Kidney (tissue), 14 donors: ENCODE results near the gene ZNF511. TPM values are rescaled to one million over a fixed set of nuclear protein-coding genes. Genes with fewer than 3 reads are reported as not detected.
"Not testable (repeated sequence)": the region's sequence is repeated elsewhere in the genome, so short reads cannot be mapped to it uniquely, and the experiment has no call there.

ENCODE experiments used
- DNase-seq, 5 donors: peaks; one replicate each; pipeline ENCODE4 v3.0.0-alpha.2; 2013 to 2020
- FAIRE-seq: peaks from 2 replicates; lab custom pipeline; 2012; peaks lifted over from hg19 to GRCh38; lab: Jason Lieb, UNC
- H3K27ac ChIP-seq, 2 donors: one replicate each; pipeline ENCODE4 v1.7.0; 2013; ENCODE audit warnings: low read depth in 2 of 2, low read length in 2 of 2, inconsistent platforms in 1 of 2
- H3K27me3 ChIP-seq: one replicate; pipeline ENCODE4 v1.7.1; 2013; ENCODE audit warnings: low read length, inconsistent platforms; ENCODE audit not compliant: control insufficient read depth, insufficient read depth
- H3K36me3 ChIP-seq, 3 donors: one replicate each; pipeline versions ENCODE4 v1.7.0 to v1.7.1; 2013; ENCODE audit warnings: low read length in 3 of 3, control low read depth in 1 of 3, inconsistent platforms in 1 of 3; ENCODE audit not compliant: insufficient read depth in 3 of 3, control insufficient read depth in 2 of 3
- H3K4me1 ChIP-seq, 3 donors: one replicate each; pipeline versions ENCODE4 v1.7.0 to v1.7.1; 2013; ENCODE audit warnings: low read length in 3 of 3, inconsistent platforms in 1 of 3, low read depth in 1 of 3; ENCODE audit not compliant: control insufficient read depth in 2 of 3, insufficient read depth in 2 of 3
- H3K4me3 ChIP-seq, 3 donors: one replicate each; pipeline versions ENCODE4 v1.7.0 to v1.8.1; 2013; ENCODE audit warnings: low read length in 3 of 3, control low read depth in 1 of 3, inconsistent platforms in 1 of 3
- H3K9ac ChIP-seq, 3 donors: one replicate each; pipeline versions ENCODE4 v1.7.0 to v1.7.1; 2013; ENCODE audit warnings: low read length in 3 of 3, control low read depth in 1 of 3, inconsistent platforms in 1 of 3
- H3K9me3 ChIP-seq, 3 donors: one replicate each; pipeline versions ENCODE4 v1.7.0 to v1.7.1; 2013; ENCODE audit warnings: low read length in 3 of 3, control low read depth in 1 of 3, inconsistent platforms in 1 of 3; ENCODE audit not compliant: control insufficient read depth in 2 of 3, insufficient read depth in 1 of 3
- intact Hi-C: fragments of 100-400 bp; cut with DNase I; formaldehyde crosslinking; loops from one replicate; pipeline ENCODE4 v1.11.1; 2022
- polyA plus RNA-seq: library from polyadenylated mRNA; stranded (reverse); fragments of 350-450 nt; fragmentation: Illumina TruSeq; extraction: RNeasy Lipid Tissue Mini Kit (QIAGEN cat#74804); gene quantifications from one replicate; pipeline ENCODE4 v1.2.3, GENCODE V29; 2014; ENCODE audit warnings: low read depth, low replicate concordance; ENCODE audit not compliant: insufficient read depth
- total RNA-seq: library from RNA; stranded (reverse); fragmentation: NEBNext Ultra II Directional; extraction: Animal tissue kit (Norgen Biotek cat#: 25700); gene quantifications from one replicate; pipeline ENCODE4 v1.2.1, GENCODE V29; 2021
- TF ChIP-seq, protein P1 (sequence below): IDR thresholded peaks from 3 replicates; pipeline ENCODE4 v1.5.1; 2012; ENCODE audit warnings: mild to moderate bottlenecking, moderate library complexity, borderline replicate concordance; ENCODE audit not compliant: insufficient read depth; ENCODE audit errors: extremely low read depth
- donor health status: control.
- donor health status: control.
- donor health status: control.
- donor health status: control.
- donor health status: control.
- donor health status: DM: yes; HTN: yes; CAD: no.
- donor health status: Normal renal cell carcinoma (clear cell type).

Gene ZNF511
- total and polyA plus RNA-seq, 2 donors from 2014 or later: 35.6 to 50.7 TPM

- H3K9me3 ChIP-seq: no peaks in the 10 kb centered on the region
- H3K27me3 ChIP-seq: peaks cover 6% of the 10 kb centered on the region
- no peak overlapping the region for H3K9ac ChIP-seq
- H3K4me1 ChIP-seq: peaks cover 0 to 2% (median 0%) of the 10 kb centered on the region in 3 donors
- no peak for FAIRE-seq
- H3K36me3 ChIP-seq: peaks cover 0 to 4% (median 2%) of the 10 kb centered on the region in 3 donors
- intact Hi-C loops: no loop called here
- no peak overlapping the region for H3K4me3 ChIP-seq
- no peak overlapping the region for H3K27ac ChIP-seq
- TF ChIP-seq, protein P1, sequence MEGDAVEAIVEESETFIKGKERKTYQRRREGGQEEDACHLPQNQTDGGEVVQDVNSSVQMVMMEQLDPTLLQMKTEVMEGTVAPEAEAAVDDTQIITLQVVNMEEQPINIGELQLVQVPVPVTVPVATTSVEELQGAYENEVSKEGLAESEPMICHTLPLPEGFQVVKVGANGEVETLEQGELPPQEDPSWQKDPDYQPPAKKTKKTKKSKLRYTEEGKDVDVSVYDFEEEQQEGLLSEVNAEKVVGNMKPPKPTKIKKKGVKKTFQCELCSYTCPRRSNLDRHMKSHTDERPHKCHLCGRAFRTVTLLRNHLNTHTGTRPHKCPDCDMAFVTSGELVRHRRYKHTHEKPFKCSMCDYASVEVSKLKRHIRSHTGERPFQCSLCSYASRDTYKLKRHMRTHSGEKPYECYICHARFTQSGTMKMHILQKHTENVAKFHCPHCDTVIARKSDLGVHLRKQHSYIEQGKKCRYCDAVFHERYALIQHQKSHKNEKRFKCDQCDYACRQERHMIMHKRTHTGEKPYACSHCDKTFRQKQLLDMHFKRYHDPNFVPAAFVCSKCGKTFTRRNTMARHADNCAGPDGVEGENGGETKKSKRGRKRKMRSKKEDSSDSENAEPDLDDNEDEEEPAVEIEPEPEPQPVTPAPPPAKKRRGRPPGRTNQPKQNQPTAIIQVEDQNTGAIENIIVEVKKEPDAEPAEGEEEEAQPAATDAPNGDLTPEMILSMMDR: no peak
- DNase-seq: peak in 1 of 5 donors; percentile 17
These were observed 8.0 kb downstream of the ZNF511 start for GRCh38 chr10:133316732-133317131.

DNA sequence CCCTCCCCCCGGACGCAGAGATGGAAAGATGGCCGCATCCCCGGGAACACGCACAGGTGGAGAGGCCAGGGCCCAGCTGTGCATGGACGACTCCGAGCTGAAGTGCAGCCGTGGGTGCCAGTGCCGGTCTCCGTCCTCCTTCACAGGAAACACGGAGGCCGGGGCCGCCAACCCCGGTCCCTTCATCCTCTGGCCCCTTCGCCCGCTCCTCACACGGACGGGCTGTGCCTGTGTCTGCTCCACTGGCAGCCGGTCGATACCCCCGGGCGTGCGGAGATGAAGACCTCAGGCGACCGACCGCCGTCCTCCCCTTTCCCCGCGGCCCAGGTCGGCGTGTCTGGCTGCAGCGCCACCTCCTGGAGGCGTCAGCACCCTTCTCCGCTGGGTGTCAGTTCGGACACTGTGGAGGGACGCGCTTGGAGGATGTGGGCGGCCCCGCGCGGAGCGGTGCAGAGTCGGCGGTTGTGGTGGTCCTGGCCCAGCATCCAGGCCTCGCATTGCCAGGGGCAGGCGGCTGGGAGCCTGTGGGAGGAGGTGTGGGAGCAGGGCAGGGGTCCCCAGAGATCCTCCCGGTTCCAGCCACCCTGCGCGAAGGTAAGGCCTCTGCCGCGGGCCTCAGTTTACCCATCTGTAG lies 9.9 kb downstream of the ZNF511 start:
- no peak overlapping the region for H3K9ac ChIP-seq
- TF ChIP-seq, protein P1: peak; percentile 67
- DNase-seq (peak; percentile 73 to 87 (median 81)), FAIRE-seq (no peak)
- H3K36me3 ChIP-seq: no peaks in the 10 kb centered on the region
- intact Hi-C loops: no loop called here
- no peak overlapping the region for H3K27ac ChIP-seq
- no peaks in the 10 kb centered on the region for H3K9me3 ChIP-seq
- H3K4me3 ChIP-seq: no peak overlapping the region
- H3K4me1 ChIP-seq: peaks cover 0 to 2% (median 0%) of the 10 kb centered on the region in 3 donors
- peaks cover 6% of the 10 kb centered on the region for H3K27me3 ChIP-seq

DNA sequence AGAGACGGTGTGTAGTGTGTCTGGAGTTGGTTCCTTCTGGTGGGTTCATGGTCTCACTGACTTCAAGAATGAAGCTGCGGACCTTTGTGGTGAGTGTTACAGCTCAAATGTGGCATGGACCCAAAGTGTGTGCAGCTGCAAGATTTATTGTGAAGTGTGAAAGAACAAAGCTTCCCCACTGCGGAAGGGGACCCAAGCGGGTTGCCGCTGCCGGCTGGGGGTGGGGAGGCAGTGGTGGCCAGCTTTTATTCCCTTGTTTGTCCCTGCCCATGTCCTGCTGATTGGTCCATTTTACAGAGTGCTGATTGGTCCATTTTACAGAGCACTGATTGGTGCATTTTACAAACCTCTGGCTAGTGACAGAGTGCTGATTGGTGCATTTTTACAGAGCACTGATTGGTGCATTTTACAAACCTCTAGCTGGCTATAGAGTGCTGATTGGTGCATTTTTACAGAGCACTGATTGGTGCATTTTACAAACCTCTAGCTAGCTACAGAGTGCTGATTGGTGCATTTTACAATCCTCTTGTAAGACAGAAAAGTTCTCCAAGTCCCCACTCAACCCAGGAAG lies 12.2 kb downstream of the ZNF511 start:
- not testable (repeated sequence) for H3K9me3 ChIP-seq, H3K4me3 ChIP-seq, FAIRE-seq

DNA sequence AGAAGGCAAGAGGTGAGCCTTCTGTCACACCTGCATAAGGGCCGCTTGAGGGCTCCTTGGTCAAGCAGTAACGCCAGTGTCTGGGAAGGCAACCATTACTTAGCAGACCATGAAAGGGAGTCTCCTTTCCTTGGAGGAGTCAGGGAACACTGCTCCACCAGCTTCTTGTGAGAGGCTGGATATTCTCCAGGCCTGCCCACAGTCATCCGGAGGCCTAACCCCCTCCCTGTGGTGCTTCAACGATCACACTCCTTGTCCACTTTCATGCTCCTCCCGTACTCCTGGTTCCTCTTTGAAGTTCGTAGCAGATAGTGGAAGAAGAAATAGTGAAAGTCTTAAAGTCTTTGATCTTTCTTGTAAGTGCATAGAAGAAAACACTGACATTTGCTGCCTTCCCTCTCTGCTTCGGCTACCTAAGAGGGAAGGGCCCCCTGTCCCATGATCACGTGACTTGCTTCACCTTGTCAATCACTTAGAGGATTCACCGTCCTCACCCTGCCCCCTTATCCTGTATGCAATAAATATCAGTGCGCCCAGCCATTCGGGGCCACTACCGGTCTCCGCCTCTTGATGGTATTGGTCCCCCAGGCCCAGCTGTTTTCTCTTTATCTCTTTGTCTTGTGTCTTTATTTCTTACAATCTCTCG lies 13.5 kb downstream of the ZNF511 start:
- peak in 1 of 5 donors; percentile 10 for DNase-seq
- peaks cover 0 to 10% (median 0%) of the 10 kb centered on the region in 3 donors for H3K4me1 ChIP-seq
- peaks cover 18% of the 10 kb centered on the region for H3K27me3 ChIP-seq
- H3K9me3 ChIP-seq, H3K27ac ChIP-seq, intact Hi-C loops, H3K4me3 ChIP-seq, H3K36me3 ChIP-seq, FAIRE-seq, H3K9ac ChIP-seq: not testable (repeated sequence)

More for the DNA sequence above, 12.2 kb downstream of the ZNF511 start:
- H3K27me3 ChIP-seq, H3K36me3 ChIP-seq, H3K4me1 ChIP-seq, H3K27ac ChIP-seq, intact Hi-C loops, H3K9ac ChIP-seq: not testable (repeated sequence)
- peak in 1 of 5 donors; percentile 10 for DNase-seq
